ENCODE results near the gene UBAP1. TPM values are rescaled to one million over a fixed set of nuclear protein-coding genes. Genes with fewer than 3 reads are reported as not detected.

UBAP1 gene
- polyA plus RNA-seq, 1 experiment, result 56.7 TPM

DNA sequence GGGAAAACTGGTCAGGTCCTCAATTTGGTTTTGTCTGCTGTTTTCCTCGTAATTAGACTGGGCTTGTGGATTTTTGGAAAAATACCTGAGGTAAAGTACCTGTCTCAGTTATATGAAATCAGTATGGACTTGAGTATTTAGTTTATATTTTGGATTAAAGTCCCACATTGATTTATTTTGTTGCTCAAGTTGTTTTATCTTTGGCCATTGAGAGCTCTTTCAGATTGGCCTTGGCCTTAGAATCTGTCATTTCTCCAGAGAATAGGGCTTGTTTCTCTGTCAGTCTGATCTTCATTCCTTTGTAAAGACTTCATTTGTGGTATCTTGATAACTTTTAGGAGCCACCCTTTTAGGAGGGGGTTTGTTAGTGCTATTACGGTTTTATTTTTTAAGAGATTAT is 21.2 kb downstream of the UBAP1 start:
- TF ChIP-seq, protein P1, sequence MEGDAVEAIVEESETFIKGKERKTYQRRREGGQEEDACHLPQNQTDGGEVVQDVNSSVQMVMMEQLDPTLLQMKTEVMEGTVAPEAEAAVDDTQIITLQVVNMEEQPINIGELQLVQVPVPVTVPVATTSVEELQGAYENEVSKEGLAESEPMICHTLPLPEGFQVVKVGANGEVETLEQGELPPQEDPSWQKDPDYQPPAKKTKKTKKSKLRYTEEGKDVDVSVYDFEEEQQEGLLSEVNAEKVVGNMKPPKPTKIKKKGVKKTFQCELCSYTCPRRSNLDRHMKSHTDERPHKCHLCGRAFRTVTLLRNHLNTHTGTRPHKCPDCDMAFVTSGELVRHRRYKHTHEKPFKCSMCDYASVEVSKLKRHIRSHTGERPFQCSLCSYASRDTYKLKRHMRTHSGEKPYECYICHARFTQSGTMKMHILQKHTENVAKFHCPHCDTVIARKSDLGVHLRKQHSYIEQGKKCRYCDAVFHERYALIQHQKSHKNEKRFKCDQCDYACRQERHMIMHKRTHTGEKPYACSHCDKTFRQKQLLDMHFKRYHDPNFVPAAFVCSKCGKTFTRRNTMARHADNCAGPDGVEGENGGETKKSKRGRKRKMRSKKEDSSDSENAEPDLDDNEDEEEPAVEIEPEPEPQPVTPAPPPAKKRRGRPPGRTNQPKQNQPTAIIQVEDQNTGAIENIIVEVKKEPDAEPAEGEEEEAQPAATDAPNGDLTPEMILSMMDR (IDR thresholded peaks at IDR 0.05; ENCODE audit: low read depth, low read length), result no peak
- ChIA-PET POLR2A (no interaction called here), CTCF (interaction anchor here (1.0 to 2.0 kb wide), 2 partner anchors 26 to 53 kb away, joined by 3 to 9 read pairs; no protein-coding TSS in a partner anchor)
- no peak overlapping the region for H3K27ac ChIP-seq (ENCODE audit: low read depth, low read length)
- DNase-seq (ENCODE audit: low read depth, low spot score), result no peak
- no peaks in the 10 kb centered on the region for H3K27me3 ChIP-seq (ENCODE audit: control insufficient read depth, insufficient read depth, low read length)
- H3K4me3 ChIP-seq (ENCODE audit: low read depth, low read length), result no peak overlapping the region
- peaks cover 4% of the 10 kb centered on the region; the same call in 1 of the 2 replicates for H3K9me3 ChIP-seq (ENCODE audit: control insufficient read depth, insufficient read depth, low read length)

DNA sequence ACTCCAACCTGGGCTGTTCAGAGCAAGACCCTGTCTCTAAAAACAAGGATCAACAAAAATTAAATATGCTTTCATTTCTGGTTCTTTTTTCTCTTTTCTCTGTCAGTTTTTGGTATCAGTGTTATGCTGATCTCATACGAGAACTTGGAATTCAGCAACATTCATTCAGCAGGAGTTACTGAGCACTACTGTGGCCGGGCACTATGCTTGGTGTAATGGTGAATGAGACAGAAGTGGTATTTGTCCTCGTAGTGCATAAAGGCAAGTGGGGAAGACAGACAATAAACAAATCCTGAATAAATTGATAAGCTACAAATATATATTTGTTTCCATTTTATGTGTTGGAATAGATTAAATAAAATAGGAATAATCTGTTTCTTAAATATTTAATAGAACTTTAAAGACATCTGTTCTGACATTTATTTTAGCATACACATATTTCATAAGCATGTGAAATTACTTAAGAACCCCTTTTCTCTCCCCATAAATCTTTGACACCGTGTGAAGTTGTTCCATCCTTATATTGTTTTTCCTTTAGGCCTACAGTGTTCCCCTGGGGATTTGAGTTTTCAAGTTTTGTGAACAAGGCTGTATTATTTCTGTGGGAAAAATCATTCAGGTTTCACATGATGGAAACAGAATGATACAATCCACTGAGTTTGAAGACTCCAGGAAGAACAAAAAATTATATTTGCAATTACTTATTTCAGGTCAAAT is 24.6 kb downstream of the UBAP1 start:
- Histone ChIP-seq H3K27me3 (ENCODE audit: control insufficient read depth, insufficient read depth, low read length) (no peaks in the 10 kb centered on the region), H3K27ac (ENCODE audit: low read depth, low read length) (no peak overlapping the region), H3K4me3 (ENCODE audit: low read depth, low read length) (no peak overlapping the region), H3K9me3 (ENCODE audit: control insufficient read depth, insufficient read depth, low read length) (no peaks in the 10 kb centered on the region)
- no peak for DNase-seq (ENCODE audit: low read depth, low spot score)
- ChIA-PET CTCF (interaction anchor here (0.9 kb wide), 1 partner anchor 12 kb away, joined by 3 read pairs; no protein-coding TSS in a partner anchor), POLR2A (no interaction called here)
- TF ChIP-seq, protein P1 (IDR thresholded peaks at IDR 0.05; ENCODE audit: low read depth, low read length), result no peak

DNA sequence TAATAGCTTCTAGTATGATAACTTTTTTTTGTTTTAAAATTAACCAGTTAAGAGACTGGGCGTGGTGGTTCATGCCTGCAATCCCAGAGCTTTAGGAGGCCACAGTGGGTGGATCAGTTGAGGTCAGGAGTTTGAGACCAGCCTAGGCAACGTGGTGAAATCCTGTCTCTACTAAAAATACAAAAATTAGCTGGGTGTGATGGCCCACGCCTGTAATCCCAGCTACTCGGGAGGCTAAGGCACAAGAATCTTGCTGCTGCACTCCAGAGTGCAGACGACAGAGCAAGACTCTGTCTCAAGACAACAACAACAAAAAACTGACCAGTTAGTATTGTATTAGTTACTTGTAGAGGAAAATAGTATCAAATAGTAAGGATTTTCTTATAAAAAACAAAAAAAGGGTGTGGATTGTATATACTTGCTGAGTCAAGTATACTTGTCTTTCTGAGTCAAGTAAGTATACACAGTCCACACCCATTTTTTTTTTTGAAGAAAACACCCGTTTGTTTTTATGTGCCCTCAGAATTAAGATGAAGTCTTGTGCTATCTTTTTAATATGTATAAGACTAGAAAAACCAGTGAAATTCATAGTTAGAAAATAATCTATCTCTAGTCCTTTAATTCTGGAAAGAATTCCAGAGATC is 25.3 kb downstream of the UBAP1 start:
- TF ChIP-seq, protein P1 (IDR thresholded peaks at IDR 0.05; ENCODE audit: low read depth, low read length), result no peak
- DNase-seq (ENCODE audit: low read depth, low spot score), result no peak
- no peaks in the 10 kb centered on the region for H3K27me3 ChIP-seq (ENCODE audit: control insufficient read depth, insufficient read depth, low read length)
- POLR2A ChIA-PET, result no interaction called here
- no peak overlapping the region for H3K27ac ChIP-seq (ENCODE audit: low read depth, low read length)
- no peaks in the 10 kb centered on the region; the same call in 1 of the 2 replicates for H3K9me3 ChIP-seq (ENCODE audit: control insufficient read depth, insufficient read depth, low read length)
- CTCF ChIA-PET, result interaction anchor here (0.9 kb wide), 1 partner anchor 12 kb away, joined by 3 read pairs; no protein-coding TSS in a partner anchor
- H3K4me3 ChIP-seq (ENCODE audit: low read depth, low read length), result no peak overlapping the region

DNA sequence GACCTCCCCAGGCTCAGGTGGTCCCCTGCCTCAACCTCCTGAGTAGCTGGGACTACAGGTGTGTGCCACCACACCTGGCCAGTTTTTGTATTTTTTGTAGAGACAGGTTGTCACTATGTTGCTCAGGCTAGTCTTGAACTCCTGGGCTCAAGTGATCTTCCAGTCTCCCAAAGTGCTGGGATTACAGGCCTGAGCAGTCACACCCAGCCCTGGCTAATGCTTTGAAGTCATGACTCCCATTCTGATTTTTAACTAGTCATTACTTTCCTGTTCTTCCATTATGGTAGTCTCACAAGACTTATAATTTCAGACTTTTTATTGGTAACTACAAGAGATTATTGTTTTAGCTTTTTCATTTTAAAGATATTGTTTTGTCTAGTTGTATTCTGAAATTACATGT is 26.3 kb downstream of the UBAP1 start:
- no peaks in the 10 kb centered on the region; the same call in 1 of the 2 replicates for H3K9me3 ChIP-seq (ENCODE audit: control insufficient read depth, insufficient read depth, low read length)
- no peak overlapping the region for H3K27ac ChIP-seq (ENCODE audit: low read depth, low read length)
- TF ChIP-seq, protein P1 (IDR thresholded peaks at IDR 0.05; ENCODE audit: low read depth, low read length), result no peak
- H3K27me3 ChIP-seq (ENCODE audit: control insufficient read depth, insufficient read depth, low read length), result no peaks in the 10 kb centered on the region
- ChIA-PET POLR2A (no interaction called here), CTCF (interaction anchor here (1.2 kb wide), 1 partner anchor 48 kb away, joined by 4 read pairs; no protein-coding TSS in a partner anchor)
- no peak overlapping the region for H3K4me3 ChIP-seq (ENCODE audit: low read depth, low read length)
- DNase-seq (ENCODE audit: low read depth, low spot score), result no peak

DNA sequence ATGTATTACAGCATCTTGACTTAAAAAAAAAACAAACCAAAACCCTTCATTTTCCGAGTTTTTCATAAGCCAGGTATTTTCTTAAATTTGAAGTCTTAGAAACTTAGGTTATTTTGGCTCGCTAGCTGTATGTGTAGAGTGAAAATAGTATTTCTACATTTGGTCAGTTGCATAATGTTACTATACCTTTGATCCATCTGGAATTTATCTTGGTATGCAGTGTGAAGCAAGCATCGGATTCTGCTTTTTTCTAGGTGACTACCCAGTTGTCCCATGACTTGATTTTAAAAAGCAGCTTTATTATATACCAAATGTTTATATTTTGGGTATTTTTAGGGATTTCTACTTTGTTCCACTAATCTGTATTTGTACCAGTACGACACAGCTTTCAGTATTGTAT is 27.7 kb downstream of the UBAP1 start:
- DNase-seq (ENCODE audit: low read depth, low spot score), result no peak

More for the DNA sequence above, 27.7 kb downstream of the UBAP1 start:
- Histone ChIP-seq H3K4me3 (ENCODE audit: low read depth, low read length) (no peak overlapping the region), H3K27me3 (ENCODE audit: control insufficient read depth, insufficient read depth, low read length) (no peaks in the 10 kb centered on the region), H3K9me3 (ENCODE audit: control insufficient read depth, insufficient read depth, low read length) (no peaks in the 10 kb centered on the region; the same call in 1 of the 2 replicates), H3K27ac (ENCODE audit: low read depth, low read length) (no peak overlapping the region)
- ChIA-PET POLR2A (interaction anchor here (0.8 to 1.0 kb wide), 2 partner anchors 16 to 28 kb away, joined by 3 read pairs; partner anchors contain the start of gene UBAP1), CTCF (no interaction called here)
- TF ChIP-seq, protein P1 (IDR thresholded peaks at IDR 0.05; ENCODE audit: low read depth, low read length), result no peak
